Measurements from ENCODE around the gene ZFYVE28.

The ZFYVE28 gene

DNA sequence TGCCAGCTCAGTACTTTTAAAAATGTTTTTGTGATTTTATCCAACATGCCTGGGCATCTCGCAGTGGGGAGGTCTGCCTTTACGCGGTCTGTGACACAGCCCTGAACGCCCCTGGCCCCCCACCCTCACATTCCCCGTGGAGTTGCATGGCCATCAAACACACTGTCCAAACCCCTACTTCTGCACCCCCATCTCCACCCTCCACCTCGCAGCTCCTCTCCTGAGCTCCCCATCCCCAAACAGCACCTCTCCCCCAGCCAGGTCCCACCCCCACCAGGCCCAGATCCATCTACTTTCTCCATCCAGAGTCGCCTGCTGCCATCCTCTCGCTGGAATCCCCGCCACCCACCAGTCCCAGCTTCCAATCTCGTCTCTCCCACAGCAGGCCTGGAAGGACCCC is 9.5 kb downstream of the ZFYVE28 start:
- no peak for DNase-seq

DNA sequence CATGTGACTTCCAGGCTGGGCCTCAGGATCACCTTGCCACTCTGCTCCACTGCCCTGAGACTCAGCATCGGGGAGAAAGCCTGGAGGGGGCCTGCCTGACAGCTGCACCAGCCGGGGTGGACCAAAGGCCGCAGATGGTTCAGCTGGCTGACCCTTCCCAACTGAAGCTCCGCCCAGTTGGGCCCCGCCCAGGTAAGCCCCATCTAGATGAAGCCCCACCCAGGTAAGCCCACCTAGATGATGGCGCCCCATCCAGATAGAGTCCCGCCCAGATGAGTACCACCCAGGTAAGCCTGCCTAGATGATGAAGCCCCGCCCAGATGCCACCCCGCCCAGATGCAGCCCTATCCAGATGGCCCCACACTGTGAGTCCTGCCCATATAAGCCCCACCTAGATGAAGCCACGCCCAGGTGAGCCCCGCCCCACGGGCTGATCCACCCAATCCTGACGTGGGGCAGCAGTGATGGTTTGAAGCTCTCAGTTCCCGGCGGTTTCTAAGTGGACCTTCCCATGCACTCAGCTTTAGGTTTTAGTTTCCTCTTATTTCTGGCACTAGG is 10.0 kb downstream of the ZFYVE28 start:
- DNase-seq: no peak

DNA sequence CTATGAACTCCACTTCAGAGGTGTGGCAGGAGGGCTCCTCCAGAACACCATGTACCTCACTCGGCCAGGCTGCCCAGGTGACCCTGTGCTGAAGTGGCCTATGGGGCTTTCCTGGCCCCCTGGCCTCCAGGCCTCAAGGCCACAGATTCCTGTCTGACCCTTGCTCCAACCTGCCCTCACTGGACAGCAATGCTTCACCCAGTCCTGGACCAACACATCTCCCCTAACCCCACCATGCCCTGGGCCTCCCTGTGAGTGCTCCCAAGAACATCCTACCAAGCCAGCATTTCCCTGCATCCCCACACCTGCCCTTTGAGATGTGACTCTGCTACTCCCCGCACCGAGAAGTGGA is 10.5 kb downstream of the ZFYVE28 start:
- DNase-seq: no peak

DNA sequence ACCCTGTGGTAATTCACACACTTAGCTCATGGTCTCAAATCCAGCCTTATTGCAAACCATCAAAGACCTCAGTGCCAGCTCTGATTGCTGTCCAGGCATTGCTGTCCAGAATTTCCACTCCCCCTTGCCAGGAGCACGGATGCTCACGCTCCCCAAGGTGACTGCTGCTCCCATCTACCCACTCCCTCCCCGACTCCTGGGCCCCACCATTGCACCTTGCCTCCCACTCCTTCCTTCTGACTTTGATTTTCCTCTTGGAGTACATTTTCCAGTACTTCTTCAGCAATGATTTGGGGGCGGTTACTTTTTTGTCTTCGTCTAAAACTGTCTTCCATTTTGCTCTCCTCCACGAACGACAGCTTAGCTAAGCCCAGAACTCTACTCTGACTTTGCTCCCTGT is 11.5 kb downstream of the ZFYVE28 start:
- DNase-seq: no peak

- no peak for DNase-seq
Measured at GRCh38 chr4:2406406-2406805, 12.0 kb downstream of the ZFYVE28 start.

DNA sequence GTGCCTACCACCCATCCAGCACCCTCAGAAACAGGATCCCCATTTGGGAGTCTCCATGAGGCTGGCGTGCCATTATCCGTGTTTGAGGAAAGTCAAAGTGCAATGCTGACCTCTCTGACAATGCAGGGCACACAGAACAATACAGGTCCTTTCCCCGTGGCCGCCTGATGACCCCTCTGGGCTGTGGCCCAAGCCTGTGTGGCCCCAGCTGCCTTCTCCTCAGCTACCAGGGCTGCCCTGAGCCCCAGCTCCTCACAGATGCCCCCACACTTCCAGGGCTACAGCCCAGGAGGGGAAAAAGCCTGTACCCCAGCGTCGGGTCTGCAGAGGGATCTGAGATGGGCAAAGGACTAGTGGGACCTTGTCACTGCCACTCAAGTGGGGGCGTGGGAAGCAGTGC is 15.5 kb downstream of the ZFYVE28 start:
- DNase-seq: no peak

DNA sequence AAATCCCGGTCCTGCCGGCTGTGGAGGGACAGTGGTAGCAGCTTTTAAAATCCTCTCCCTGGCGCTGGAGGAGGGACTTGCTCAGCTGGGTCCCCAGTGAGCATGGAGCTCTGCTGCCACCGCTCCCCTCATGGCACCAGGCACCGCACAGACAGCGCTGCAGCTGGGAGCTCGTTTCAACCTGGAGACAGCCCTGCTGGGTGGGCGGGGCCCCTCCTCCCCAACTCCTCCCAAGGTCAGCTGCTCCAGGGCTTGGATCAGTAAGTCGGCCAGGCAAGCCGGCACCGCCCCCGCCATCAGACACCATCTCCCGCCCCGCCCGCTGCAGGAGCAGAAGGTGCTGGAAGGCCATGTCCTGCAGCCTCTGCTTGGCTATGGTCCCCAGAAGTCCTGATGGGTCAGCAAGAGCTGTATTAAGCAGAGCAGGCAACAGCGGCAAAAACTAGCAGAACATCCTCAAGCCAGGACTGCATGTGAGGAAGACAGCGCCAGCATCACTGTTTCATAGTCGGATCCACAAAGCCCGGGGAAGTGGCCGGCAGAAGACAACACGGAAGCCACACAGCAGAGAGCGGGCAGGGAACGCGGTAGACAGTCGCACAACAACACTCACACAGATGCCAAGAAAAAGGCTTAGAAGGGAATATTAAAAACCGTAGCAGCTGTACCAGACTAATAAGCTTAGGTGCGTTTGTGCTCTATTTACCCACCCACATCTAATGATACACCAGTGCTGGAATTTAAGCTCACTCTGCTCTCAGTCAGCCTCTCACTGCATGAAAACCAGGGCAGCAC is 16.2 kb downstream of the ZFYVE28 start:
- peak; percentile 29 for DNase-seq

DNA sequence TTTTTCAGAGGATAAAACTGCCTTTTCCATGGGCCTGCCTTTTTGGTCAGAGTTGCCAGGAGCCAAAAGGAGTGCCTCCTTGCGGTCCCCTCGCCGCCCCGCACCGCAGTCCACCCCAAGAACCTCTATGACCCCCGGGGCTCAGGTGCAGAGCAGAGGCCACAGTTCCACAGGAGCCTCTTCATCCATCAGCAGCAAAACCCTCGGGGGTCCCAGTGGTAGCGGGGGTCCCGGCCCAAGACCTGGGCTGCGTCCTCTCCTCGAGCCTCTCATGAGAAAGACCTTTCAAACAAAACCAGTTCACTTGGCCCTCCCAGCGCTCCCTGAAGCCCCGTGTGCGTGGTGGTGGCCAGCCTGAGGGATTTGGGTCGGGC is 16.8 kb downstream of the ZFYVE28 start:
- DNase-seq: no peak

- no peak for DNase-seq
Measured at GRCh38 chr4:2400841-2401609, 17.4 kb downstream of the ZFYVE28 start.

DNA sequence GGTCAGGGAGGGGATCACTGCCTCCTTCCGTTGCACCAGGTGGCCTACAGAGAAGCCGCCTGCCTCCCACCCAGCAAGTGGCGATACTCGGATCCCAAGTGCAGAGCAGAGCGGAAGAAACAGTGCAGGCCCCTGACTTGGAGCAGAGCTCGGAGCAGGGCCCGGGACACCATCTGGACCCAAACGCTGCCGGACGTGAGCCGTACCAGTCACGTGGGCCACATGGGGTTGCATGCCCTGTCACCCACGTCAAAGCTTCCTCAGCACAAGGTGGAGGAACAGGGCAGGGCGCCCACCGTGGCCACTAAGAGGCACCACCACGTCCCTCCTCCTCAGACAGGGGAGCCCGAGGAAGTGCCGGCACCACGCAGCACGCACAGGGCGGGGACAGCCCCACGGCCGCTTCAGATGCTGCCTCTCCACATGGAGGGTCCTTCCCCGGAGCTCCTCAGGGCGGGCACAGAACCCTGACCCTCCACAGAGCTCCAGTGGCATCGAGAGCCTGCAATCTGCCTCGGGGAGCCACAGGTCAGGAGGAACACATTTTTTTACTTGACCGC is 18.7 kb downstream of the ZFYVE28 start:
- DNase-seq: no peak

GRCh38 chr4:2399216-2399615 is 19.2 kb downstream of the ZFYVE28 start:
- no peak for DNase-seq

DNA sequence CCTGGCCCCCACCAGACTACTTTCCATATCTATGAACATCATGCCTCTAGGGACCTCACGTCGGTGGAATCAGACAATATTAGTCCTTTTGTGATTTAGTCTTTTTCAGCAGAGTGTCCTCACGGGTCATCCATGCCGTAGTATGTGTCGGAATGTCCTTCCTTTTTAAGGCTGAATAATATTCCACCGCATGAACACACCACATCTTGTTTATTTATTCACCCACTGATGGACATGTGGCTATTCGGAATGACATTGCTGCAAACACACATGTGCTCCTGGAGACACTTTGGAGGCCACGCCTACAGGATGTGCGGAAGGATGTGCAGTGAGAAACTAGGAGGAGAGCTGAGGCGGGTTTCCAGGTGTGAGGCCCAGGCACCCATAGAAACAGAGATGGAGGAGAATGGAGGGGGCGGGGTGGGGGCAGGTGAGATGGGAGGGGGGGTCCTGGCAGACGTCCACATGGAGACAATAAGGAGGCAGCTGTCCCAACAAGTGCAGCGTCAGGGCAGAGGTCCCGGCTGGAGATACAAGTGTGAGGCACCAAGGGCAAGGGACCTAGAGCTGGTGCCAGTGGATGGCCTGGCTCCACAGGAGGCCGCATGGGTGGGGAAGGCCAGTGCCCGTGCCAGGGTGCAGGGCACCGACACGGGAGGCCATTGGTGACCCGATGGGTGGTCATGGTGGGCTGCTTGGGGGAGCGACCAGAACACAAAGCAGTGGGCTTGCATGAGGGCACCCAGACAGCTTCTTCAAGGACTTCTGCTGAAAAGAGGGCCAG is 20.7 kb downstream of the ZFYVE28 start:
- no peak for DNase-seq

DNA sequence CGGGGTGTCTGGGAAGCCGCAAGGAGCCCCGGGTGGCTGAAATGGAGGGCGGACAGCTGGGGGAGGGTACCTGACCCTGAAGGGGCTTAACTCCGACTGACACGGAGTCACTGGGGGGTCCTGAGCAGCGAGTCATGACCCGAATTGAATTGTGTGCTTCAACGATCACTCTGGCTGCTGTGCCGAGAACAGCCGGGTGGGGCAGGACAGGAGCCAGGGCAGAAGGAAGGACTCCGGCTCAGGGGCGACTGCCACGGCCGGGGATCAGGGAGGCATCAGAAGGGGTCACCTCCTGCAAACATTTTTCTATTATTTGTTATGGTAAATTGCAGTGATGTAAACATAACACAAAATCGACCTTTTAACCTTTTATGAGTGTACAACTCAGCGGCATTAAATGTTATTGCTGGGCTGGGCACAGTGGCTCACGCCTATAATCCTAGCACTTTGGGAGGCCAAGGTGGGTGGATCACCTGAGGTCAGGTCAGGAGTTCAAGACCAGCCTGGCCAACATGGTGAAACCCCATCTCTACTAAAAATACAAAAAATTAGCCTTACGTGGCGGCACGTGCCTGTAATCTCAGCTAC is 21.6 kb downstream of the ZFYVE28 start:
- no peak for DNase-seq

- no peak for DNase-seq
Measured at GRCh38 chr4:2395584-2395983, 22.9 kb downstream of the ZFYVE28 start.

DNA sequence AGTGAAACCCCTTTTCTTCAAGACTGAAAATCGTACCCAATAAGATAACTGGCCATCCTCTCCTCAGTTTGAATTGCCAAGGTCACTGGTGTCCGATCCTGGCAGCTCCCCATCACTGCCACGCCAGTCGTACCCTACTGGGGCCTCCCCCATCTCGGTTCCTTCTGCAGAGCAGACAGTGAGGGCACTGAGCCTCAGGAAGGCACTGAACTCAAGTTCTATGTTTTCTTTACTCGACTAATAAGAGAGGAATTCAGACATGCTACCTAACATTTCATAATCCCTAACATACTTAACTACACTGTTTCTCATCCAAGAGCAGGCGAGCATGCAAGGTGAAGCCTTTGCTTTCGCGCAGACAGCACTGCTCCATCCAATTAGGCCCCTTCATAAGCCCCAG is 23.4 kb downstream of the ZFYVE28 start:
- DNase-seq: peak; percentile 70

- DNase-seq: no peak
Measured at GRCh38 chr4:2394528-2394927, 23.9 kb downstream of the ZFYVE28 start.

GRCh38 chr4:2393353-2394270 is 24.8 kb downstream of the ZFYVE28 start:
- no peak for DNase-seq

DNA sequence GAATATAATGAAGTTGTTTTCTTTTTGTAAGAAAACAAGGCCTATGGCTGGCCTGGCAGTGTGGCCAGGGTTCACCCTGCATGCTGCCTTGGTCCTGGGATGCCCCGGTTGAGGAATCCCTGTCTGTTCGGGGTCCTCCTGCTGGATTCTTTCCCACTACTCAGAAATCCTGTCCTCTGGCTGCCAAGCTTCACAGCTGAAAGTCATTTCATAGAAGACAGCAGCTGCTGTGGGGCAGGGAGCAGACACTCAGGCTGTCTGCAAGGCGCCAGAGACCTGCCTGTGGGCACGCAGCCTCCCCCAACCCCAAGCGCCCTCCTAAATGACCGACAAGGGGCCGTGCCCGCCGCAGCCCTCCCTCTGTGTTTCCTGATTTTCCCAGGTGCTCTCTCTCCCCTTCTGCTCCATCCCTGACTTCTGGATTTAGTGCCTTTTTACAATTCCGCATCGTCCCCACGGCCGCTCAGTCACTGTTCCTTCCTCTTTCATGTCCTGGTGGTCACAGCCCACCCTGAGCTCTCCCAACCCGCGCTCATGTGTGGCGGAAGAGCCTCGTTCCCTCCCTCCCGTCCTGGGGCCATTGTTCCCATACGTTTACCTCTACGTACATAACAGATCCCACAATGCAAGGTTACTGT is 27.5 kb downstream of the ZFYVE28 start:
- no peak for DNase-seq

GRCh38 chr4:2390146-2390545 is 28.3 kb downstream of the ZFYVE28 start:
- no peak for DNase-seq

- no peak for DNase-seq
Measured at GRCh38 chr4:2389691-2390090, 28.8 kb downstream of the ZFYVE28 start.
